HEK293 (cell line): ENCODE results near the gene CERKL.

Experiments used
- CTCF ChIA-PET: fragments of 350-600 bp; formaldehyde crosslinking; extraction: SDS; loops from one replicate; lab custom pipeline; 2021; ENCODE audit warnings: antibody characterized with exemption; lab: Yijun Ruan, JAX
- POLR2A ChIA-PET: fragments of 300-600 bp; formaldehyde crosslinking; extraction: SDS; loops from one replicate; lab custom pipeline; 2020; ENCODE audit warnings: antibody characterized with exemption, inconsistent platforms; lab: Yijun Ruan, JAX
- H3K27ac ChIP-seq: fragments of 200-500 bp; sonication (Bioruptor generic); 2 replicates; pipeline ENCODE4 v1.5.1; 2014; ENCODE audit warnings: low read depth, low read length, control low read depth, inconsistent platforms; ENCODE audit errors: extremely low read depth
- H3K36me3 ChIP-seq, 2 experiments: fragments of 200-500 bp in 1 of 2; sonication (Bioruptor generic) in 1 of 2; 1 replicate in 1 of 2; 2 replicates in 1 of 2; pipeline ENCODE4 v1.5.1; 2014 to 2017; ENCODE audit warnings: inconsistent platforms in 2 of 2, low read length in 2 of 2; ENCODE audit not compliant: control insufficient read depth in 2 of 2, insufficient read depth in 1 of 2
- H3K4me1 ChIP-seq: fragments of 200-500 bp; sonication (Bioruptor generic); 2 replicates; pipeline ENCODE4 v1.5.1; 2014; ENCODE audit warnings: mild to moderate bottlenecking, low read length, inconsistent platforms; ENCODE audit not compliant: control insufficient read depth, insufficient read depth
- H3K4me3 ChIP-seq: 2 replicates; pipeline ENCODE4 v1.5.1; 2011; ENCODE audit warnings: low read depth, mild to moderate bottlenecking, control low read depth, low read length, moderate library complexity
- H3K9me3 ChIP-seq: fragments of 200-500 bp; sonication (Bioruptor generic); 2 replicates; pipeline ENCODE4 v1.5.1; 2014; ENCODE audit warnings: low read depth, low read length, inconsistent platforms; ENCODE audit not compliant: control insufficient read depth, insufficient read depth
- SETDB1 ChIP-seq: IDR thresholded peaks from one replicate; pipeline ENCODE4 v1.6.1; 2017; ENCODE audit warnings: mild to moderate bottlenecking, low read length, moderate library complexity, mixed read lengths; ENCODE audit not compliant: insufficient read length
- ZNF132 ChIP-seq: fragments of 450-650 bp; formaldehyde crosslinking; IDR thresholded peaks from 2 replicates; pipeline ENCODE4 v1.5.1; 2017; ENCODE audit warnings: missing biosample characterization, missing genetic modification characterization, borderline replicate concordance
- ZNF175 ChIP-seq: fragments of 450-650 bp; formaldehyde crosslinking; IDR thresholded peaks from 2 replicates; pipeline ENCODE4 v1.5.1; 2016; ENCODE audit warnings: missing biosample characterization, missing genetic modification characterization
- ZNF248 ChIP-seq: fragments of 450-650 bp; formaldehyde crosslinking; IDR thresholded peaks from 2 replicates; pipeline ENCODE4 v1.5.1; 2017; ENCODE audit warnings: missing biosample characterization, missing genetic modification characterization
- ZNF394 ChIP-seq: fragments of 450-650 bp; formaldehyde crosslinking; IDR thresholded peaks from 2 replicates; pipeline ENCODE4 v1.5.1; 2016; ENCODE audit warnings: missing biosample characterization, missing genetic modification characterization, mild to moderate bottlenecking, moderate library complexity, borderline replicate concordance
- ZNF423 ChIP-seq: fragments of 450-650 bp; formaldehyde crosslinking; IDR thresholded peaks from 2 replicates; pipeline ENCODE4 v1.5.1; 2016; ENCODE audit warnings: missing biosample characterization, missing genetic modification characterization
- ZNF48 ChIP-seq: fragments of 450-650 bp; formaldehyde crosslinking; IDR thresholded peaks from 2 replicates; pipeline ENCODE4 v1.5.1; 2016; ENCODE audit warnings: missing biosample characterization, missing genetic modification characterization
- ZNF530 ChIP-seq: fragments of 450-650 bp; formaldehyde crosslinking; IDR thresholded peaks from 2 replicates; pipeline ENCODE4 v1.5.1; 2016; ENCODE audit warnings: low read depth, missing biosample characterization, missing genetic modification characterization
- ZNF654 ChIP-seq: fragments of 450-650 bp; formaldehyde crosslinking; IDR thresholded peaks from 2 replicates; pipeline ENCODE4 v1.5.1; 2016; ENCODE audit warnings: low read depth, missing biosample characterization, missing genetic modification characterization
- ZNF670 ChIP-seq: fragments of 450-650 bp; formaldehyde crosslinking; IDR thresholded peaks from 2 replicates; pipeline ENCODE4 v1.5.1; 2016; ENCODE audit warnings: missing biosample characterization, missing genetic modification characterization, low read depth
- ZNF792 ChIP-seq: fragments of 450-650 bp; formaldehyde crosslinking; IDR thresholded peaks from 2 replicates; pipeline ENCODE4 v1.5.1; 2016; ENCODE audit warnings: missing biosample characterization, missing genetic modification characterization
- ZNF830 ChIP-seq: fragments of 450-650 bp; IDR thresholded peaks from 2 replicates; pipeline ENCODE4 v1.5.0; 2018; ENCODE audit warnings: missing biosample characterization, missing genetic modification characterization, low read depth, mild to moderate bottlenecking, moderate library complexity
- ZSCAN23 ChIP-seq: fragments of 450-650 bp; formaldehyde crosslinking; IDR thresholded peaks from 2 replicates; pipeline ENCODE4 v1.5.1; 2016; ENCODE audit warnings: missing biosample characterization, missing genetic modification characterization
- ZSCAN30 ChIP-seq: fragments of 450-650 bp; IDR thresholded peaks from 2 replicates; pipeline ENCODE4 v1.5.1; 2018; ENCODE audit warnings: missing biosample characterization, mild to moderate bottlenecking, missing genetic modification characterization, moderate library complexity
- TF ChIP-seq, protein P1 (sequence below): fragments of 450-650 bp; formaldehyde crosslinking; IDR thresholded peaks from 2 replicates; pipeline ENCODE4 v1.5.1; 2016; ENCODE audit warnings: missing biosample characterization, missing genetic modification characterization
- TF ChIP-seq, protein P2 (sequence below): fragments of 450-650 bp; formaldehyde crosslinking; IDR thresholded peaks from 2 replicates; pipeline ENCODE4 v1.5.1; 2016; ENCODE audit warnings: missing biosample characterization, missing genetic modification characterization
- TF ChIP-seq, protein P3 (sequence below): fragments of 450-650 bp; formaldehyde crosslinking; IDR thresholded peaks from 2 replicates; pipeline ENCODE4 v1.5.1; 2016; ENCODE audit warnings: missing biosample characterization, missing genetic modification characterization
- TF ChIP-seq, protein P4 (sequence below): fragments of 450-650 bp; formaldehyde crosslinking; IDR thresholded peaks from 2 replicates; pipeline ENCODE4 v1.5.1; 2016; ENCODE audit warnings: missing biosample characterization, missing genetic modification characterization, borderline replicate concordance

Gene CERKL

DNA sequence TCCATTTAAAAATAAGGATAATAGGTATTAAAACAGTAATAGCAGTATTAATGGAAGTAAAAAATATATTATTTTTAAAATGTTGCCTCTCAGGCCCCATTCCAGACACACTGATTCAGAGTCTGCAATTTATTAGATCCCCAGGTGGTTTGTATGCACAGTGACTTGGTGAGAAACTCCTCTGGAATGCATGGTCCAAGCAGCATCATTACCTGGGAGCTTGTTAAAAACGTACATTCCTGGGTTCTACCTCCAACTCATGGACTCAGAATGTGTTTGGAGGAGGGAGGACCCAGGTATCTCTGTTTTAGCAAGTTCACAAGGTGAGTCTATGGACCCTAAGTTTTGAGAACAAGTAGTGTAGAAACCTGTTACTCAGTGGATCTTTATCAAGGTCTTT is 104.1 kb downstream of the CERKL start:
- no peak overlapping the region for H3K27ac ChIP-seq
- H3K36me3 ChIP-seq, result no peaks in the 10 kb centered on the region
- CTCF ChIA-PET, result no interaction called here
- POLR2A ChIA-PET, result no interaction called here
- 0 out of 2 replicates have a peak, but pooled peaks cover 3% of the 10 kb centered on the region for H3K4me1 ChIP-seq
- TF ChIP-seq ZNF654 (tag by site-specific recombination), result no peak
- no peak for TF ChIP-seq ZNF670 (tag by site-specific recombination)
- TF ChIP-seq ZNF48 (tag by site-specific recombination), result no peak
- no peak for TF ChIP-seq ZNF792 (tag by site-specific recombination)
- TF ChIP-seq, protein P1, sequence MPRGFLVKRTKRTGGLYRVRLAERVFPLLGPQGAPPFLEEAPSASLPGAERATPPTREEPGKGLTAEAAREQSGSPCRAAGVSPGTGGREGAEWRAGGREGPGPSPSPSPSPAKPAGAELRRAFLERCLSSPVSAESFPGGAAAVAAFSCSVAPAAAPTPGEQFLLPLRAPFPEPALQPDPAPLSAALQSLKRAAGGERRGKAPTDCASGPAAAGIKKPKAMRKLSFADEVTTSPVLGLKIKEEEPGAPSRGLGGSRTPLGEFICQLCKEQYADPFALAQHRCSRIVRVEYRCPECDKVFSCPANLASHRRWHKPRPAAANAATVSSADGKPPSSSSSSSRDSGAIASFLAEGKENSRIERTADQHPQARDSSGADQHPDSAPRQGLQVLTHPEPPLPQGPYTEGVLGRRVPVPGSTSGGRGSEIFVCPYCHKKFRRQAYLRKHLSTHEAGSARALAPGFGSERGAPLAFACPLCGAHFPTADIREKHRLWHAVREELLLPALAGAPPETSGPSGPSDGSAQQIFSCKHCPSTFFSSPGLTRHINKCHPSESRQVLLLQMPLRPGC, result no peak
- no peak for TF ChIP-seq ZNF248 (tag by site-specific recombination)
- no peak overlapping the region for H3K4me3 ChIP-seq
- no peaks in the 10 kb centered on the region for H3K9me3 ChIP-seq

DNA sequence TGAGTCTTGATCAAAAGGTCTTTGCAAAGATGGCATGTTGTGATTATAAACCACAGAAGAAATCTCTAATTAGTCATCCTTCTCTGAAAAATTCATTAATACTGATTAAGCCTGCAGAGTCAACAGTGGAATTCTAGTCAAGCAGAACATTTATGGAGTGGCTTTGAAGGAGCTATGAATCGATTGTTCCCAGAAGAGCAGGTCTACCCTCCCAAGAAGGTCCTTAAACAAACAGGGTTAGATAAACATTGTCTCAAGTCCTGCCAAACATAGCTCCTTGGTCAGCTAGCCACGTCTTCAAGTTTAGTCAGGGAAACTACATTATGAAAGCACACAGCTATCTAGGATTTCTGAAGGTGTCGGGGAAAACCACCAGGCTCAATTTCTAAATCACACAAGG is 110.8 kb downstream of the CERKL start:
- H3K9me3 ChIP-seq, result no peaks in the 10 kb centered on the region
- peaks cover 3% of the 10 kb centered on the region; the same call in 1 of the 2 replicates for H3K4me1 ChIP-seq
- H3K4me3 ChIP-seq, result no peak overlapping the region
- POLR2A ChIA-PET, result no interaction called here
- no peak for TF ChIP-seq ZNF530 (tag by site-specific recombination)
- TF ChIP-seq ZSCAN30, result no peak
- TF ChIP-seq ZNF423 (tag by site-specific recombination), result no peak
- no peak overlapping the region for H3K27ac ChIP-seq
- H3K36me3 ChIP-seq, result no peaks in the 10 kb centered on the region
- CTCF ChIA-PET, result no interaction called here

DNA sequence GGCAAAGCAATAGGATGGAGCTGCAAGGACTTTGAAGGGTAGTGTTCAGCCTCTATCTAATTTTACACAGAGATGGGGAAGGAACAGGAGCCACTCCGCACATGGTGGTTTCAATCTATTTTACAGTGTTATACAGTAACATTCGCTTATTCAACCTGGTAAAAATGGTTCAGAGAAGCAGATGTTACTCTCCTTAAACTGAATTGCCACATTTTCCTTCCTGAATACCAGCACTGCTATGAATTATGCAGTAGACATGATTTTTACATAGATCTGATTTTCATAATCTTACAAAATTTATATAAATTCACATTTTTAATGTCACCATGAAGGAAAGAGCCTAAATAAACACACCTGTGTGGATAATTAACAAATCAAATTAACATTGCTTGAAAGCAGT is 114.7 kb downstream of the CERKL start:
- Histone ChIP-seq H3K4me3 (no peak overlapping the region), H3K27ac (no peak overlapping the region), H3K9me3 (no peaks in the 10 kb centered on the region), H3K36me3 (no peaks in the 10 kb centered on the region; a peak in 1 of 3 replicates), H3K4me1 (peaks cover 3% of the 10 kb centered on the region; the same call in 1 of the 2 replicates)
- TF ChIP-seq ZNF530 (tag by site-specific recombination) (no peak), ZNF175 (tag by site-specific recombination) (no peak), SETDB1 (no peak), ZNF830 (no peak), ZNF132 (tag by site-specific recombination) (no peak), ZNF394 (no peak)
- TF ChIP-seq, protein P2, sequence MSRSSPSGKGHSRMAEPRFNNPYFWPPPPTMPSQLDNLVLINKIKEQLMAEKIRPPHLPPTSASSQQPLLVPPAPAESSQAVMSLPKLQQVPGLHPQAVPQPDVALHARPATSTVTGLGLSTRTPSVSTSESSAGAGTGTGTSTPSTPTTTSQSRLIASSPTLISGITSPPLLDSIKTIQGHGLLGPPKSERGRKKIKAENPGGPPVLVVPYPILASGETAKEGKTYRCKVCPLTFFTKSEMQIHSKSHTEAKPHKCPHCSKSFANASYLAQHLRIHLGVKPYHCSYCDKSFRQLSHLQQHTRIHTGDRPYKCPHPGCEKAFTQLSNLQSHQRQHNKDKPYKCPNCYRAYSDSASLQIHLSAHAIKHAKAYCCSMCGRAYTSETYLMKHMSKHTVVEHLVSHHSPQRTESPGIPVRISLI (tag by site-specific recombination), result no peak
- CTCF ChIA-PET, result no interaction called here
- POLR2A ChIA-PET, result no interaction called here

DNA sequence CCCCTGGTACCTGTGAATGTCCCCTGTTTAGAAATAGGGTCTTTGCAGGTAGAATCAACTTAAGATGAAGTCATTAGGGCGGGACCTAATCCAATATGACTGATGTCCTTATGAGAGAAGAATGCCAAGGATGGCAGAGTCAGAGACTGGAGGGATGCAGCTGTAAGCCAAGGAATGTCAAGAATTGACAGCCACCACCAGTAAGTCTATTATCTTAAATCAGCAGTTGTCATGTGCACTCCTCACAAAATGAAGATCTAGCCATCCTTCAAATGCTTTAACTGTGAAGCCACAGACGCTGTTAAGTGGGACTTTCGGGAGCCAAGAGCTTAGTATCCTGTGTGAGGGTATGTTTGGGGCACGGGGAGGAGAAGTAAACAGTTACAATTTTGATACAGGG is 116.5 kb downstream of the CERKL start:
- H3K4me1 ChIP-seq, result no peaks in the 10 kb centered on the region
- TF ChIP-seq, protein P3, sequence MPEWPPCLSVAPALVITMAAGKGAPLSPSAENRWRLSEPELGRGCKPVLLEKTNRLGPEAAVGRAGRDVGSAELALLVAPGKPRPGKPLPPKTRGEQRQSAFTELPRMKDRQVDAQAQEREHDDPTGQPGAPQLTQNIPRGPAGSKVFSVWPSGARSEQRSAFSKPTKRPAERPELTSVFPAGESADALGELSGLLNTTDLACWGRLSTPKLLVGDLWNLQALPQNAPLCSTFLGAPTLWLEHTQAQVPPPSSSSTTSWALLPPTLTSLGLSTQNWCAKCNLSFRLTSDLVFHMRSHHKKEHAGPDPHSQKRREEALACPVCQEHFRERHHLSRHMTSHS (tag by site-specific recombination), result no peak
- TF ChIP-seq, protein P4, sequence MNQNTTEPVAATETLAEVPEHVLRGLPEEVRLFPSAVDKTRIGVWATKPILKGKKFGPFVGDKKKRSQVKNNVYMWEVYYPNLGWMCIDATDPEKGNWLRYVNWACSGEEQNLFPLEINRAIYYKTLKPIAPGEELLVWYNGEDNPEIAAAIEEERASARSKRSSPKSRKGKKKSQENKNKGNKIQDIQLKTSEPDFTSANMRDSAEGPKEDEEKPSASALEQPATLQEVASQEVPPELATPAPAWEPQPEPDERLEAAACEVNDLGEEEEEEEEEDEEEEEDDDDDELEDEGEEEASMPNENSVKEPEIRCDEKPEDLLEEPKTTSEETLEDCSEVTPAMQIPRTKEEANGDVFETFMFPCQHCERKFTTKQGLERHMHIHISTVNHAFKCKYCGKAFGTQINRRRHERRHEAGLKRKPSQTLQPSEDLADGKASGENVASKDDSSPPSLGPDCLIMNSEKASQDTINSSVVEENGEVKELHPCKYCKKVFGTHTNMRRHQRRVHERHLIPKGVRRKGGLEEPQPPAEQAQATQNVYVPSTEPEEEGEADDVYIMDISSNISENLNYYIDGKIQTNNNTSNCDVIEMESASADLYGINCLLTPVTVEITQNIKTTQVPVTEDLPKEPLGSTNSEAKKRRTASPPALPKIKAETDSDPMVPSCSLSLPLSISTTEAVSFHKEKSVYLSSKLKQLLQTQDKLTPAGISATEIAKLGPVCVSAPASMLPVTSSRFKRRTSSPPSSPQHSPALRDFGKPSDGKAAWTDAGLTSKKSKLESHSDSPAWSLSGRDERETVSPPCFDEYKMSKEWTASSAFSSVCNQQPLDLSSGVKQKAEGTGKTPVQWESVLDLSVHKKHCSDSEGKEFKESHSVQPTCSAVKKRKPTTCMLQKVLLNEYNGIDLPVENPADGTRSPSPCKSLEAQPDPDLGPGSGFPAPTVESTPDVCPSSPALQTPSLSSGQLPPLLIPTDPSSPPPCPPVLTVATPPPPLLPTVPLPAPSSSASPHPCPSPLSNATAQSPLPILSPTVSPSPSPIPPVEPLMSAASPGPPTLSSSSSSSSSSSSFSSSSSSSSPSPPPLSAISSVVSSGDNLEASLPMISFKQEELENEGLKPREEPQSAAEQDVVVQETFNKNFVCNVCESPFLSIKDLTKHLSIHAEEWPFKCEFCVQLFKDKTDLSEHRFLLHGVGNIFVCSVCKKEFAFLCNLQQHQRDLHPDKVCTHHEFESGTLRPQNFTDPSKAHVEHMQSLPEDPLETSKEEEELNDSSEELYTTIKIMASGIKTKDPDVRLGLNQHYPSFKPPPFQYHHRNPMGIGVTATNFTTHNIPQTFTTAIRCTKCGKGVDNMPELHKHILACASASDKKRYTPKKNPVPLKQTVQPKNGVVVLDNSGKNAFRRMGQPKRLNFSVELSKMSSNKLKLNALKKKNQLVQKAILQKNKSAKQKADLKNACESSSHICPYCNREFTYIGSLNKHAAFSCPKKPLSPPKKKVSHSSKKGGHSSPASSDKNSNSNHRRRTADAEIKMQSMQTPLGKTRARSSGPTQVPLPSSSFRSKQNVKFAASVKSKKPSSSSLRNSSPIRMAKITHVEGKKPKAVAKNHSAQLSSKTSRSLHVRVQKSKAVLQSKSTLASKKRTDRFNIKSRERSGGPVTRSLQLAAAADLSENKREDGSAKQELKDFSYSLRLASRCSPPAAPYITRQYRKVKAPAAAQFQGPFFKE (tag by site-specific recombination), result no peak
- no peak for TF ChIP-seq ZSCAN23 (tag by site-specific recombination)
- TF ChIP-seq, all 188 proteins: peak for 0
- no peaks in the 10 kb centered on the region for H3K9me3 ChIP-seq
- CTCF ChIA-PET, result no interaction called here
- no peaks in the 10 kb centered on the region; a peak in 1 of 3 replicates for H3K36me3 ChIP-seq
- no peak overlapping the region for H3K27ac ChIP-seq
- H3K4me3 ChIP-seq, result no peak overlapping the region
- POLR2A ChIA-PET, result no interaction called here
